Measurements from ENCODE around the gene CT83. TPM values are rescaled to one million over a fixed set of nuclear protein-coding genes. Genes with fewer than 3 reads are reported as not detected.

The CT83 gene, protein sequence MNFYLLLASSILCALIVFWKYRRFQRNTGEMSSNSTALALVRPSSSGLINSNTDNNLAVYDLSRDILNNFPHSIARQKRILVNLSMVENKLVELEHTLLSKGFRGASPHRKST
- not detected for total RNA-seq

DNA sequence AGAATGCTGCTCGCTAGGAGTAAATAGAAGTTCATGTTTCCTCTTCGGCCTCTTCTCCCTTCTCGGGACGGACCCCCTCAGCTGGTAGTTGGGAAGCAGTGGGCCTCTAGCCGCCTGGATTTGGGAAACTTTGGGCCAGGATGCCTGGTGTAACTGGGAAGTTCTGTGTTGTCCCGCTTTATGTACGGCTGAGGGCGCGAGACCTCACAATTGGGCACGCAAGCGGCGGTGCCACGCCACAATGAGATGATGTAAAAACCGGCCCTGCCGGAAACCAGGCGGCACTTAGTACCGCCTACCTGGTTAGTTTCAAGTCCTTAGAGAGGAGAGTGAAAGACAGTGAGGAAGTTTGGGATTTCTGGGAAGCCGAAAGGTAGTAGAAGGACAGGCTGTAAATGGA lies at the start of gene CT83:
Gene CT83 (minus strand): TSS at position 155 of the 400 bp plus-strand sequence. CDS start 120 bp downstream, at position 35.
- no peak for DNase-seq (ENCODE audit: low spot score)

DNA sequence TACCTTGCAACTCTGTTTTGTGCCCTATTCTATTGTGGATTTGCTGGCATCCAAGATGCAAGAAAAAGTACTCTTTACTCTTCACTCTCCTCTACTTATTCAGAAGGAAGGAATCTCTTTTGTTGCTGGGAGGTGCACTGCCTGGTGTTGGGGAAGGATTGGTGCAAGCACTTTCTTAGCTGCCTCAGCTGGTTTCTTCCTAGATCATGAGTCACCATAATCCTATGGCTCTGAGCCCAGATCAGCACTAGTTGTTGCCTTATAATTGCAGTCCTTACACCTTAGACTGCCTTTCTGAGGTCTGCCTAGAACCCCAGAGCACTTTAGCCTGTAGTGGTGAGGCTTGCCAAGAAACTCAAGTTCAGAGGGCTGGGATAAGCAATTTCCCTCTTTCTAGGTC lies 37.0 kb upstream of the CT83 start:
- DNase-seq (ENCODE audit: low spot score) = no peak

GRCh38 chrX:116493271-116493670 lies 30.5 kb upstream of the CT83 start:
- no peak for DNase-seq (ENCODE audit: low spot score)

DNA sequence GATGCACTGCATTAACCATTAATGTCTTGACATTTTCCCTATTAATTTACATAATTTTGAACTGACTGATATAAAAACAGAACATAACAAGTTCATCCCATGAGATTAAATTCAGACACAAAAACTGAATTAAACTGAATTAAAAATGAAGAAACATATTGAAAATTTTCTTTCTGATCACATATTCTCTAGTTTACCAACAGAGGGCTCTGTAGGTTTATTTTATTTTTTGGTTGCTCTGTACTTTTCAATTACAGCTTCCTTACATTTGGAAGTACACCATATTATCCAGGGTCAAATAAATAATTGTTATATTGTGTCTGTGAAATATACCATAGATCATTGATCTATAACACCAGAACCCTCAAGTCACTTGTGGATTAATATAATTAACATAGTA lies 27.3 kb upstream of the CT83 start:
- no peak for DNase-seq (ENCODE audit: low spot score)

- no peak for DNase-seq (ENCODE audit: low spot score)
Measured at GRCh38 chrX:116480059-116480458, 17.3 kb upstream of the CT83 start.

DNA sequence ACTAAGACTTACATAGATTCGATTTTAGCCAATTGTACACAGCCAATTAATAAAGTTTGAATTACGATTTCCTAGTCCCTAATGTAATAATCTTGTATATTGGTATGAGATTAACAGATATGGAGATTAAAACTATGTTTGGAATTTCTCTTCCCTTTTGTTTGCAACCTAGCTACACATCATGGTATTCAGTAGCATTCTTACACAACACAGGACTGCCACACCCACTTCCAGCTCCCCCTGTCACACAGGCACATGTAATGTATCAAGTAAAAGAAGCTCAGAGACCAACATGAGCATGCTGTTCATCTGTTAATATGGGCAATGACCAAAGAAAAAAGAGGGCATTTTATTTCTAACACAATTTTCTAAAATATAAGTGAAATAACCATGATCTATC lies 13.6 kb downstream of the CT83 start:
- no peak for DNase-seq (ENCODE audit: low spot score)

GRCh38 chrX:116436358-116436816 lies 26.4 kb downstream of the CT83 start, which contains the start of gene SLC6A14:
Gene SLC6A14, plus strand, starts transcription at chrX:116436606. Its CDS starts 104 bp downstream, at chrX:116436710.
- no peak for DNase-seq (ENCODE audit: low spot score)

- DNase-seq (ENCODE audit: low spot score) = no peak
Measured at GRCh38 chrX:116435597-116435996, 27.2 kb downstream of the CT83 start.

DNA sequence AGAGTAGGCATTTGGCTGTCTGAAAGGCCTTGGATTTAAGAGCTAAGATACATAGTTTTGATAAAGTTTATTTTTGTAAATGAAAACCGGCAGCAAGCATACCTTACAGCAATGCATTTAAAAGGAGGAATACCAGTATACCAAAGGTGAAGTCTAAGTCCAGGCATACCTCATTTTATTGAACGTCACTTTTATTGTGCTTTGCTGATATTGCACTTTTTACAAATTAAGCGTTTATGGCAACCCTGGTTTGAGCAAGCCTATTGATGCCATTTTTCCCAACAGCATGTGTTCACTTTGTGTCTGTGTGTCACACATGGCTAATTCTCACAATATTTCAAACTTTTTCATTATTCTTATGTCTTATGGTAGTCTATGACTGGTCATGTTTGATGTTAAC lies 34.8 kb downstream of the CT83 start:
- DNase-seq (ENCODE audit: low spot score) = no peak

DNA sequence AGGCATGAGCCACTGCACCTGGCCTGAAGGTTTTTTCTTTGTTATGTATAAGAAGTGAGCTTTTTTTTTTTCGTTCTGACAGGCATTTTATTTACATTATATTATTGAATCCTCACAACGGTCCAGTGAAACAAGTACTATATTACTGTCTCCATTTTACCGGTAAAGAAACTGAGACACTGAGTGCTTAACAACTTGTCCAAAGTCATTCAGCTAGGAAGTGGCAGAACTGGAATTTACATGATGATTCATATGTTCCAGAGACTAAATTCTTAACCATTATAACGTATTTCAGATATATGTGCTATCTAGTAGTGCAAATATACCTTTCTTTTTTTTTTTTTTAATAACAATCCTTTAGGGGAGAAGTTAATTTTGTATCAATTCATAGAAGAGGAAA lies 44.8 kb downstream of the CT83 start:
- DNase-seq (ENCODE audit: low spot score) = no peak

DNA sequence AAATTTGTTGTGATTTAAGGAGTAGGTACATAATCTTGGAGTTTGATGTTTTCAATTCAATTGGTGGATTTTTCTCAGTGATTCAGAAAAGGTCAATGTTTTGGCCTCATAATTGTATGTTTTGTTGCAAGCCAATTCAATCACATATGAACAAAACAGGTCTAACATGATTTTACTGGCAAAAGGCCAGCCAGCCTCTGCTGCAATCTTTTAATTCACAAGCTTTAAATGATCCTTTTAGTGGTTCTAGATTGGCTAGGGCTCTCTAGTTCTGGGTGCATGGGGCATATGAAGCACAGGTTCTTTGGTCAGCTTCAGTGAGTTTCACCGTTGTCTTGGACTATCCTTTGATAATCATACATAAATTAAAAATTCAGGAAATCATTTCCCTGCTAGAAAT lies 45.6 kb downstream of the CT83 start:
- no peak for DNase-seq (ENCODE audit: low spot score)

DNA sequence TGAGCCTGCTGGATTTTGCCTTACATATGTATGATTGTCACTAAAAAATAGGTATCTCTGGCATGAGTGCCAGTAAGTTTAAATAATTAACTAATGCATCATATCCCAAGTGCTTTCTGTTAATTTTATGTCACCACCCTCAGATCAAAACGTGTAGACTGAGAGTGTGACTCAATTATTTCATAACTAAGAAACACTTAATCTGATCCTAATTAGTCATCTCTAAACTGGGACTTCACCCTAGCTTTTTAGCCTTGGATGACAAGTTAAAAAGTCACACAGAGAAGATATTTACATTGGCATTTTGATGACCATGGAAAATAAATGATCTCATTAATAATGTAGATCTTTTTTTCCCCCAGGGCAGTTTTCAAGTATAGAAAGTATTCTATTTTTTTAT lies 49.5 kb downstream of the CT83 start:
- no peak for DNase-seq (ENCODE audit: low spot score)

Other genes with a start within 250 kb of the CT83 start
- 0.57 TPM for gene SLC6A14, start 26.4 kb downstream of the CT83 start, total RNA-seq

All from ureter (tissue), 1 donor.